Activated CD4-positive, CD25-positive, alpha-beta regulatory T cell (primary cell): ENCODE data around the gene GGPS1.
"Not testable (repeated sequence)": the region's sequence is repeated elsewhere in the genome, so short reads cannot be mapped to it uniquely, and the experiment has no call there.

Experiments
- DNase-seq, 4 experiments: peaks; one replicate each; lab custom pipeline; 2025; lab: John Stamatoyannopoulos, UW

The GGPS1 gene

GRCh38 chr1:235339746-235340145 is 11.4 kb downstream of the GGPS1 start:
- no peak for DNase-seq

- DNase-seq, result no peak
Observed at GRCh38 chr1:235341334-235341733, 13.0 kb downstream of the GGPS1 start.

- no peak for DNase-seq
Observed at GRCh38 chr1:235342039-235342438, 13.7 kb downstream of the GGPS1 start.

GRCh38 chr1:235342471-235342870 is 14.1 kb downstream of the GGPS1 start:
- DNase-seq, result no peak

- DNase-seq, result no peak
Observed at GRCh38 chr1:235343726-235344125, 15.4 kb downstream of the GGPS1 start.

GRCh38 chr1:235351441-235351840 is 23.1 kb downstream of the GGPS1 start:
- no peak for DNase-seq

GRCh38 chr1:235351898-235352297 is 23.5 kb downstream of the GGPS1 start:
- no peak for DNase-seq

- no peak for DNase-seq
Observed at GRCh38 chr1:235357485-235358373, 29.4 kb downstream of the GGPS1 start.

- no peak for DNase-seq
Observed at GRCh38 chr1:235358899-235359298, 30.5 kb downstream of the GGPS1 start.

- not testable (repeated sequence) for DNase-seq
Observed at GRCh38 chr1:235364189-235364588, 35.8 kb downstream of the GGPS1 start.

- DNase-seq, result peak in 1 of 4 experiments; percentile 6
Observed at GRCh38 chr1:235366286-235366685, 37.9 kb downstream of the GGPS1 start.

- DNase-seq, result peak; percentile 58 to 76 (median 64)
Observed at GRCh38 chr1:235367000-235367908, 38.9 kb downstream of the GGPS1 start, which contains the start of gene TBCE. TSS of gene TBCE (plus strand) at chr1:235367427. CDS start at chr1:235380050, 12,623 bp downstream.

- no peak for DNase-seq
Observed at GRCh38 chr1:235368428-235368827, 40.1 kb downstream of the GGPS1 start.

GRCh38 chr1:235369802-235370201 is 41.4 kb downstream of the GGPS1 start:
- DNase-seq, result no peak

- no peak for DNase-seq
Observed at GRCh38 chr1:235375919-235376605, 47.7 kb downstream of the GGPS1 start.

- not testable (repeated sequence) for DNase-seq
Observed at GRCh38 chr1:235378134-235378735, 49.9 kb downstream of the GGPS1 start.

- DNase-seq, result not testable (repeated sequence)
Observed at GRCh38 chr1:235381955-235382739, 53.8 kb downstream of the GGPS1 start.

- DNase-seq, result not testable (repeated sequence)
Observed at GRCh38 chr1:235385633-235386032, 57.3 kb downstream of the GGPS1 start.

- DNase-seq, result no peak
Observed at GRCh38 chr1:235391874-235392273, 63.5 kb downstream of the GGPS1 start.
